Lower lobe of right lung (tissue), 2 donors: ENCODE data around the gene SMG1. TPM values are rescaled to one million over a fixed set of nuclear protein-coding genes. Genes with fewer than 3 reads are reported as not detected.
"Not testable (repeated sequence)": the region's sequence is repeated elsewhere in the genome, so short reads cannot be mapped to it uniquely, and the experiment has no call there.

Experiments
- ATAC-seq, 2 donors: fragments of 200-7000 bp; cut with Tn5 transposase; one replicate each; pipeline ENCODE4 v1.9.1; 2020 to 2022; ENCODE audit warnings: mild to moderate bottlenecking in 2 of 2, moderate library complexity in 2 of 2
- DNase-seq: peaks from one replicate; pipeline ENCODE4 v3.0.0-alpha.2; 2020
- H3K27ac ChIP-seq: fragments of 200-600 bp; one replicate; pipeline ENCODE4 v1.8.0; 2022
- H3K27me3 ChIP-seq: fragments of 200-600 bp; one replicate; pipeline ENCODE4 v1.8.0; 2022; ENCODE audit warnings: low read depth
- H3K36me3 ChIP-seq: fragments of 200-600 bp; one replicate; pipeline ENCODE4 v1.8.0; 2022; ENCODE audit warnings: mild to moderate bottlenecking
- H3K4me1 ChIP-seq: fragments of 200-600 bp; one replicate; pipeline ENCODE4 v1.8.0; 2022
- H3K4me3 ChIP-seq: fragments of 200-600 bp; one replicate; pipeline ENCODE4 v1.8.0; 2022; ENCODE audit warnings: mild to moderate bottlenecking
- H3K9me3 ChIP-seq: fragments of 200-600 bp; one replicate; pipeline ENCODE4 v1.8.0; 2022
- intact Hi-C: fragments of 100-400 bp; cut with DNase I; formaldehyde crosslinking; loops from one replicate; pipeline ENCODE4 v1.11.0; 2022
- total RNA-seq: library from RNA; stranded (reverse); fragmentation: NEBNext Ultra II Directional; extraction: Animal tissue kit (Norgen Biotek cat#: 25700); gene quantifications from one replicate; pipeline ENCODE4 v1.2.1, GENCODE V29; 2021
- TF ChIP-seq, protein P1 (sequence below): fragments of 200-600 bp; IDR thresholded peaks from one replicate; pipeline ENCODE4 v1.8.0; 2022; ENCODE audit warnings: antibody characterized with exemption, mild to moderate bottlenecking
- donor health status: DM: no; HTN: yes; CAD: no; lungs with severe emphysema.

SMG1 gene
- total RNA-seq, 1 donor from 2014 or later: 89.0 TPM

DNA sequence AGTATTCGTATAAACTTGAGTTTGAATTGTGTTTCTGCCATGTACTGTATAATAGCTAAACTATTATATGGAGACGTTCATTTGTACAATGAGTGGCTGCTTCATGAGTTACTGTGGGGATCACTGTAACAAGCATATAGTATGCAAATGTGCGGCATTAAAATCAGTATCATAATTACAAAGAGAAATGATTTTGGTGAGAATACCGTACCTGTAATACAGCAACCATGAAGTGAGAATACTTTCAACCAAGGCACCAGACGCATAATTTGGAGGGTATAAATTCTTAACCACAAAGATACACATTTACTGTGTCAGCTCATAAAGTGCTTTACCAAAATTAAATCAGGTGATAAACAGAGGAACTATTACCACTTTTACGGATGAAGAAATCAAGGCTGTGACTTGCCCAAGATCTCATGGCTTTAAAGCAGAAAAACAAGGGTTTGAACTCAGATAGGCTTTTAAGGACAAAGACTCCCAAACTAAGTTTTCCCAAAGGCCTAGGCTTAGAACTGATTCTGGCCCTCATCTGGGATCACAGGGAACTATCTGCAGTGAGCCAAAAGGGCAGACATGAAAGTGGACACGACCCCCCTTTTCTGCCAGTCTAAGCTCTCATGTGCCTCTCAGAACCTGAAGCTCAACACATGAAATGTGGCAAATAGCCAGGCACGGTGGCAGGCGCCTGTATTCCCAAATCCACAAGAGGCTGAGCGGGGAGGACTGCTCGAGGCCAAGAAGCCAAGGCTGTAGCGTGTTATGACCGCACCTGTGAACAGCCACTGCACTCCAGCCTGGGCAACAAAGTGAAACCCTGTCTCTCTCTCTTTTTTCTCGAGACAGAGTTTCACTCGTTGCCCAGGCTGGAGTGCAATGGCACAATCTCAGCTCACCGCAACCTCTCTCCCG, 142.5 kb downstream of the SMG1 start:
- Histone ChIP-seq H3K27ac (no peak overlapping the region), H3K4me1 (peaks cover 38% of the 10 kb centered on the region), H3K27me3 (no peaks in the 10 kb centered on the region), H3K4me3 (no peak overlapping the region), H3K9me3 (no peaks in the 10 kb centered on the region), H3K36me3 (peaks cover 65% of the 10 kb centered on the region)
- intact Hi-C loops: no loop called here
- ATAC-seq (no peak), DNase-seq (no peak)
- TF ChIP-seq, protein P1, sequence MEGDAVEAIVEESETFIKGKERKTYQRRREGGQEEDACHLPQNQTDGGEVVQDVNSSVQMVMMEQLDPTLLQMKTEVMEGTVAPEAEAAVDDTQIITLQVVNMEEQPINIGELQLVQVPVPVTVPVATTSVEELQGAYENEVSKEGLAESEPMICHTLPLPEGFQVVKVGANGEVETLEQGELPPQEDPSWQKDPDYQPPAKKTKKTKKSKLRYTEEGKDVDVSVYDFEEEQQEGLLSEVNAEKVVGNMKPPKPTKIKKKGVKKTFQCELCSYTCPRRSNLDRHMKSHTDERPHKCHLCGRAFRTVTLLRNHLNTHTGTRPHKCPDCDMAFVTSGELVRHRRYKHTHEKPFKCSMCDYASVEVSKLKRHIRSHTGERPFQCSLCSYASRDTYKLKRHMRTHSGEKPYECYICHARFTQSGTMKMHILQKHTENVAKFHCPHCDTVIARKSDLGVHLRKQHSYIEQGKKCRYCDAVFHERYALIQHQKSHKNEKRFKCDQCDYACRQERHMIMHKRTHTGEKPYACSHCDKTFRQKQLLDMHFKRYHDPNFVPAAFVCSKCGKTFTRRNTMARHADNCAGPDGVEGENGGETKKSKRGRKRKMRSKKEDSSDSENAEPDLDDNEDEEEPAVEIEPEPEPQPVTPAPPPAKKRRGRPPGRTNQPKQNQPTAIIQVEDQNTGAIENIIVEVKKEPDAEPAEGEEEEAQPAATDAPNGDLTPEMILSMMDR: no peak

DNA sequence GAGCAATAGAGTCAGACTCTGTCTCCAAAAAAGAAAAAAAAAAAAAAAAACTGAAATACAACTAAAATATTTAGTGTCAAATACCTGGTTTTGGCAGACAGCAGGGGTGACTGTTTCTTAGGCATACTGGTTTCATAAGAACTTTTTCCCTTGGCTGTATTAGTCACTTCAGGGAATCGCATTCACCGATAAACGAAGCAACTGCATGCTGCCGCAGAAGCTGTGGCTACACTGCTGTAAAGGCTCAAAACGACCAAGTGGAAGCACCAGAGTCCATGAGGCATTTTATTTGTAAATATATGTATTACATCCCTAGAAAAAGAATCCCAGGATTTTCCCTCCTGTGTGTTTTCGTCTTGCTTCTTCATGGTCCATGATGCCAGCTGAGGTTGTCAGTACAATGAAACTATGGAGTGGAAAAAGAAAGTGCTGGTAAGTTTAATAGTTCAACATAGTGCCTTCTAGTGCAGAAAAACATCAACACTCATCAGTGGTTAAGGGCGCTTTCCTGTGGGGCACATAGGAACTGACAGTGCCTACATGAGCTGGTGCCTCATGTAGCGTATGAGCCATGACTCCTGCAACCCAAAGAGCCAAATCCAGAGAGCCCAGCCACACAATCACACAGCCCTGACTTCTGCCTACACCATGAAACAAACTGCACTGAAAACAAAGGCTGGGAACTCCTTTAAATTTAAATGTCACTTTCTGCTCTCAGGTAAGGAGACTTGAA, 143.3 kb downstream of the SMG1 start:
- H3K4me1 ChIP-seq: peaks cover 30% of the 10 kb centered on the region
- TF ChIP-seq, protein P1: no peak
- DNase-seq: no peak
- peaks cover 57% of the 10 kb centered on the region for H3K36me3 ChIP-seq
- intact Hi-C loops: no loop called here
- no peak overlapping the region for H3K4me3 ChIP-seq
- ATAC-seq: no peak
- no peak overlapping the region for H3K27ac ChIP-seq
- no peaks in the 10 kb centered on the region for H3K9me3 ChIP-seq
- no peaks in the 10 kb centered on the region for H3K27me3 ChIP-seq

DNA sequence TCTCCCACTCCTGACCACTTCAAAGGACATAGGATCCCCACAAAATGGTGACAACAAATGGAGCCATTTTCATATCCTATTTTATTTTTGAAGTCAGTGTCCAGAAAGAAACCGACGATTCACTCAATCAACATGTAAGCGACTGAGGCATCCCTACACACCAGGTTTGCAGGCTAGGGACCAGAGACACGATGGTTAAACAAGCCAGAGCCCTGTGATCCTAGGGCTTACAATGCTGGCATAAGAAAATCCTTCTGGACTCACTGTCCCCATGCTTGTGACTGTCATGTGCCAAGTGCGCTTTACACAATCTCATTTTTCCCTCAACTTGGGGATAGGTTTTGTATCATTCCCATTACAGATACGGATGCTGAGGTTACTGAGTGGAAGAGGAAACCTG, 145.0 kb downstream of the SMG1 start:
- DNase-seq, H3K27ac ChIP-seq, H3K27me3 ChIP-seq, H3K9me3 ChIP-seq, intact Hi-C loops, H3K4me3 ChIP-seq, ATAC-seq: not testable (repeated sequence)
- peaks cover 13% of the 10 kb centered on the region for H3K4me1 ChIP-seq
- H3K36me3 ChIP-seq: peaks cover 40% of the 10 kb centered on the region

DNA sequence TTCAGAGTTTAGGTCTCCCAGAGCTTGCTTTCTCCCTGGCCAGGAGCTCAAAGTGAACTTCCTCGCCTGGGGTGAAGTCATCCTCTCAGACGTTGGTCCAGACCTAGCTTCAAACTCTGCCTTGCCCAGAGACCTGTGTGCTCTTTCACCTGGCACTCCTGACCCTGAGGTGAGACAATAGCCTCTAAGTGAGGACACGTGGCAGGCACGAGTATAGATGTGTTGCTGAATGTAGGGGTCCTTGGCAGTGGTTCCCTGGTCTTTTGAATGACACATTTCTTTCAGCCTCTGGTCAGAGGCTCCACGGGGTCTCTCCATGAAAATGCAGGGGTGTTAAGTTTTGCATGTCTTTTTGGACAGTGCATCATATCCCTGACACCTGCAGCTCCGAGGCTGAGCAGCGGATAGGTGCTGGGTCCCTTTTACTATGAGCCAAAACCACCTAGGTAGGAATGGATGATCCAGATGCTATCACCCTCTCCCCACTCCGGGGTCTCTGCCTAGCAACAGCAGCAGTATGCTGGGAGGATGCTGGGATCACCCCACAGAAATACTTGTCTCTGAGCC, 145.7 kb downstream of the SMG1 start:
- H3K9me3 ChIP-seq: not testable (repeated sequence)

DNA sequence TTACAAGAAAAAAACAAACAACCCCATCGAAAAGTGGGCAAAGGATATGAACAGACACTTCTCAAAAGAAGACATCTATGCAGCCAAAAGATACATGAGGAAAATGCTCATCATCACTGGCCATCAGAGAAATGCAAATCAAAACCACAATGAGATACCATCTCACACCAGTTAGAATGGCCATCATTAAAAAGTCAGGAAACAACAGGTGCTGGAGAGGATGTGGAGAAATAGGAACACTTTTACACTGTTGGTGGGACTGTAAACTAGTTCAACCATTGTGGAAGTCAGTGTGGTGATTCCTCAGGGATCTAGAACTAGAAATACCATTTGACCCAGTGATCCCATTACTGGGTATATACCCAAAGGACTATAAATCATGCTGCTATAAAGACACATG, 148.5 kb downstream of the SMG1 start:
- DNase-seq, H3K9me3 ChIP-seq, intact Hi-C loops, H3K36me3 ChIP-seq, H3K27me3 ChIP-seq, H3K27ac ChIP-seq, H3K4me3 ChIP-seq, H3K4me1 ChIP-seq, ATAC-seq: not testable (repeated sequence)

More for the DNA sequence above, 145.7 kb downstream of the SMG1 start:
- H3K27ac ChIP-seq, H3K4me1 ChIP-seq, H3K4me3 ChIP-seq, DNase-seq, H3K27me3 ChIP-seq, intact Hi-C loops: not testable (repeated sequence)
- peaks cover 33% of the 10 kb centered on the region for H3K36me3 ChIP-seq
- ATAC-seq: peak in 1 of 2 donors; percentile 20

DNA sequence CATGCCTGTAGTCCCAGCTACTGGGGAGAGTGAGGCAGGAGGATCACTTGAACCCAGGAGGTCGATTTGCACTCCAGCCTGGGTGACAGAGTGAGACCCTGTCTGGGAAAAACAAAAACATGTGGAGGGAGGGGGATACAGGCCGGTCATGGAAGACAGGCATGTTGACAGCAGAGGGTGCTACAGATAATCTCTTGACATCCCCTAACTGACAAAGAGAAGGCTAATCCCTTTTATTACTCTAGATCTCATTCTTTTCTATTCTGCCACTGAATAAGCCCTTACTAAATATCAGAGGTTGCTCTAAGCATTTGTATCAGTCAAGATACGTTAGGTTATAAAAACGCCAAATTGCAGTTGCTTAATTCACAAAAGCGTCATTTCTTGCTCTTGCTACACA, 149.9 kb downstream of the SMG1 start:
- H3K27me3 ChIP-seq, H3K36me3 ChIP-seq, DNase-seq, intact Hi-C loops, ATAC-seq, H3K9me3 ChIP-seq, H3K27ac ChIP-seq, H3K4me1 ChIP-seq, H3K4me3 ChIP-seq: not testable (repeated sequence)

DNA sequence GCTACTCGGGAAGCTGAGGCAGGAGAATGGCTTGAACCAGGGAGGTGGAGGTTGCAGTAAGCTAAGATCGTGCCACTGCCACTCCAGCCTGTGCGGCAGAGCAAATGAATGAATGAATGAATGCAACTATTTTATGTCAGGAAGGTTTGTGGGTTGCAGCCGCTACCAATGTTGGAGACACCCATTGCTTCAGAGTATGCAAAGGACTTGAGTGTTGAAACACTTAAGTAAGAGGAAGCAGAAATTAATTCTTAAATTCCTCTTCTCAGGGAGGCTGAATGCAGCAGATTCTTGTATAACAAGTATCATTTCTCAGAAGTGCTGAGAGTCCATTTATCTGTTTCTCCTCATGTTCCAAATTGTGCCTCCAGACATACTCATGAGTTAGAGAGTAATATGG, 151.6 kb downstream of the SMG1 start:
- intact Hi-C loops, H3K9me3 ChIP-seq, H3K4me3 ChIP-seq, DNase-seq, H3K27me3 ChIP-seq, H3K36me3 ChIP-seq, H3K27ac ChIP-seq, H3K4me1 ChIP-seq, ATAC-seq: not testable (repeated sequence)

DNA sequence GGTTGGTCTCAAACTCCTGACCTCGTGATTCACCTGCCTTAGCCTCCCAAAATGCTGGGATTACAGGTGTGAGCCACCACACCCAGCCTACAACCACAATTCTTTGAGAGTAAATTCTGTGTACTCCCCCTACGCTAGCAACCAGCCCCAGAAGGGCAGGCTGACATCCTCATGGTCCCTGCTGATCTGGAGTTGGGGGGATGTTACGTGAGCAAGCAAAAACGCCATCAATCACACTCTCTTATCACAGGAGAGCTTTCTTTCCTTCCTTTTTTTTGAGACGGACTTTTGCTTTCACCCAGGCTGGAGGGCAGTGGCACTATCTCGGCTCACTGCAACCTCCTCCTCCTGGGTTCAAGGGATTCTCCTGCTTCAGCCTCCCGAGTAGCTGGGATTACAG, 154.0 kb downstream of the SMG1 start:
- H3K27ac ChIP-seq, H3K9me3 ChIP-seq, H3K27me3 ChIP-seq, ATAC-seq, intact Hi-C loops, DNase-seq, H3K4me3 ChIP-seq, H3K36me3 ChIP-seq, H3K4me1 ChIP-seq: not testable (repeated sequence)

DNA sequence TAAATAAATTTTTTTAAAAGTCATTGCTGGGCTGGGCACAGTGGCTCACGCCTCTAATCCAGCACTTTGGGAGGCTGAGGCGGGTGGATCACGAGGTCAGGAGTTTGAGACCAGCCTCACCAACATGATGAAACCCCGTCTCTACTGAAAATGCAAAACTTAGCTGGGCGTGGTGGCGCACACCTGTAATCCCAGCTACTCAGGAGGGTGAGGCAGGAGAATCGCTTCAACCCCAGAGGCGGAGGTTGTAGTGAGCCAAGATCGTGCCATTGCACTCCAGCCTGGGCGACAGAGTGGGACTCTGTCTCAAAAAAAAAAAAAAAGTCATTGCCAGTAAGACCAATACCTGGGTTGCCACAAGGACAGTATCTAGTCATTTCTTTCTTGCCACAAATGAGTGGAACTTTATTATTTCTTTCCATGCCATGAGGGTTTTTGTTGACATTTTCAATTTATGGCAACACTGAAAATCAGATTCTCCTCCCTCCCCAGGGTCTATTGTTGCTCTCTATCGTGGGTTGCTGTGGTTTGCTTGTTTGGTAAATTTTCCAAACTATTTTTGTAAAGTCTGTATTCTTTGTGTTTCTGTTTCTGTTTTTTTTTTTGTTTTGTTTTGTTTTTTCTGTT, 155.8 kb downstream of the SMG1 start:
- H3K27me3 ChIP-seq, ATAC-seq, H3K36me3 ChIP-seq, H3K4me1 ChIP-seq, H3K4me3 ChIP-seq, DNase-seq, H3K27ac ChIP-seq, H3K9me3 ChIP-seq, intact Hi-C loops: not testable (repeated sequence)

DNA sequence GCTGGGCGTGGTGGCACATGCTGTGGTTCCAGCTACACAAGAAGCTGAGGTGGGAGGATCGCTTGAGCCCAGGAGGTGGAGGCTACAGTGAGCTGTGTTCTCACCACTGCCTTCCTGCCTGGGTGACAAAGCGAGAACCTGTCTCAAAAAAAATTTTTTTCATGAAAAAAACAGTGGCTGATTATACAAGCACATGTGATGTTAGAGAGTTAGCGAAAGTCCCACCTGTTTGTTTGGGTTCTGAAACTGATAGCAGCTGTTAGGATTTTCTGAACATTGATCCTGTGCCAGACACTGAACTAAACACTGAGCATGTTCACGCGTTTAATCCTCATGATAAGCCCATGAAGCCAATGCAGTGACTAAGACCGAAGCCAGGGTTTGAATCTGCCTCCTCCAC, 159.0 kb downstream of the SMG1 start:
- H3K27ac ChIP-seq, H3K4me1 ChIP-seq, H3K9me3 ChIP-seq, DNase-seq, H3K36me3 ChIP-seq, H3K27me3 ChIP-seq, H3K4me3 ChIP-seq, ATAC-seq, intact Hi-C loops: not testable (repeated sequence)

DNA sequence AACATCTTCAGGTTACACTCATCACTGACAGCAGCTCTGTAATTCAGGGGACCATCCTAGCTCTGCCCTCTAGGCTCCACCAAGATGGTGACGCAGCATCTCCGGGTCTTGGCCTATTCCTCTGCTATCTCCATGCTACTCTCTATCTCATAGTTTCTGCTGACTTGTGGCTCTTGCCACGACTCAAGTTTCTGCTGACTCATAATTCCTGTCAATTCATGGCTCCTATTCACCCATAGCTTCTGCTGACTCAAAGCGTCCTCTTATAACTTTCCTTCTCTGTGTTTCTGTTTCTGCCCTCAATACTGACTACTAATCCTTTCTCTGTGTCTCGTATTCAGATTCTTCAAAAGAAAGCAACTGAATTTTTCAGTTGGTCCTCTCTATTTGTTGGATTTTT, 163.5 kb downstream of the SMG1 start:
- H3K4me3 ChIP-seq, H3K4me1 ChIP-seq, H3K27ac ChIP-seq, H3K27me3 ChIP-seq, H3K36me3 ChIP-seq, ATAC-seq, intact Hi-C loops, DNase-seq, H3K9me3 ChIP-seq: not testable (repeated sequence)
